SJCRH30 (cell line): ENCODE results near the gene ADCY2. TPM values are rescaled to one million over a fixed set of nuclear protein-coding genes. Genes with fewer than 3 reads are reported as not detected.

ENCODE experiments used
- DNase-seq, 2 experiments: peaks; one replicate each; pipeline ENCODE4 v3.0.0-alpha.2; 2015 to 2020
- H3K27ac ChIP-seq: fragments of 250-450 bp; sonication (Bioruptor Pico); 2 replicates; pipeline ENCODE4 v1.5.1; 2020; ENCODE audit warnings: mild to moderate bottlenecking, moderate library complexity
- H3K27me3 ChIP-seq: fragments of 250-450 bp; sonication (Bioruptor Pico); 2 replicates; pipeline ENCODE4 v1.5.1; 2020; ENCODE audit warnings: mild to moderate bottlenecking, moderate library complexity
- H3K36me3 ChIP-seq: fragments of 250-450 bp; sonication (Bioruptor Pico); 2 replicates; pipeline ENCODE4 v1.5.1; 2020; ENCODE audit warnings: mild to moderate bottlenecking, moderate library complexity
- H3K4me1 ChIP-seq: fragments of 250-450 bp; sonication (Bioruptor Pico); 2 replicates; pipeline ENCODE4 v1.5.1; 2020; ENCODE audit warnings: mild to moderate bottlenecking, moderate library complexity
- H3K4me3 ChIP-seq: fragments of 250-450 bp; sonication (Bioruptor Pico); 2 replicates; pipeline ENCODE4 v1.5.1; 2020; ENCODE audit warnings: mild to moderate bottlenecking, moderate library complexity
- H3K9me3 ChIP-seq: fragments of 250-450 bp; sonication (Bioruptor Pico); replicated peaks from 2 replicates; pipeline ENCODE4 v1.5.1; 2020; ENCODE audit warnings: mild to moderate bottlenecking, moderate library complexity
- total RNA-seq: library from RNA; depleted of rRNA; stranded (reverse); fragments of >200 nt; shearing (Covaris generic); gene quantifications from 2 replicates; pipeline ENCODE4 v1.2.3, GENCODE V29; 2014

ADCY2 gene
- total RNA-seq, 1 experiment from 2014 or later = 9.6 TPM

DNA sequence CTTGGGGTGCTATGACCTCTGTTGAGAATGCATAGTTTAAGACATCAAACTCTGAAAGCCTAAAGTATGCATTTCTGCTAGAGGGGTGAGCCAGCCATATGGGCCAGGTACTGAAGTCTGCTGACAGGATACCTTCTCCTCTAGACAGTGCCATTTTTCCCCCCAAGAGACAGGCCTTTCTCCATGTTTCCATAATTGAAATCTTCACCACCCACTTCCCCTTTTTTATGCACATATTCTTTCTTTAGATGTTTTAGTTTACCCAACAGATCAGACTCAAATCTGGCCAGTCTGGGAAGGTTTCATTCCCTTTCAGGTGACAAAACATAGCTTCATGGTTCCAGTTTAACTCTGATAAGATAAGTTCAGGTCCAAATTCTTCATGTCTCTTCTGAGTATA, 212.8 kb downstream of the ADCY2 start:
- Histone ChIP-seq H3K4me3 (no peak overlapping the region), H3K27ac (no peak overlapping the region), H3K9me3 (no peaks in the 10 kb centered on the region), H3K36me3 (no peaks in the 10 kb centered on the region), H3K4me1 (no peaks in the 10 kb centered on the region), H3K27me3 (no peaks in the 10 kb centered on the region)
- no peak for DNase-seq

DNA sequence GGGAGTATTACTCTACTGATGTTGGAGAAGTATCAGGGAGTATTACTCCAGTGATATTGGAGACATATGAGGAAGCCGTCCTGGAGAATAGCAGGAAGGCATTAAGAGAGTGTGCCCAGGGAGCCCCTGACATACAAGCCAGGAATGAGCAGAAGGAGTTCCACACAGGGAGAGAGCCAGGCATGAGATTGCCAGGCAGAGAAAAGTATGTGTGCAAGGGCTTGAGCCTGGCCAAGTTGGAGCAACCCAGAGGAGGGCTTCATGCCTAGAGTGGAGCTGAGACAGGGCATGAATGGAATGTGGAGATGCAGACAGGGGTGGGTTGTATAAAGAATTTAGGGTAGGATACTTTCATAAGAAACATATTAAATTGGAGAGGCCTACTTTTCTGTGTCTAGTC, 213.8 kb downstream of the ADCY2 start:
- Histone ChIP-seq H3K4me3 (no peak overlapping the region), H3K9me3 (no peaks in the 10 kb centered on the region), H3K4me1 (no peaks in the 10 kb centered on the region), H3K27ac (no peak overlapping the region), H3K36me3 (no peaks in the 10 kb centered on the region), H3K27me3 (no peaks in the 10 kb centered on the region)
- no peak for DNase-seq

- Histone ChIP-seq H3K36me3 (no peaks in the 10 kb centered on the region), H3K4me3 (no peak overlapping the region), H3K9me3 (no peaks in the 10 kb centered on the region), H3K4me1 (no peaks in the 10 kb centered on the region), H3K27ac (no peak overlapping the region), H3K27me3 (no peaks in the 10 kb centered on the region)
- DNase-seq = no peak
These were observed 214.7 kb downstream of the ADCY2 start for GRCh38 chr5:7610531-7611177.

DNA sequence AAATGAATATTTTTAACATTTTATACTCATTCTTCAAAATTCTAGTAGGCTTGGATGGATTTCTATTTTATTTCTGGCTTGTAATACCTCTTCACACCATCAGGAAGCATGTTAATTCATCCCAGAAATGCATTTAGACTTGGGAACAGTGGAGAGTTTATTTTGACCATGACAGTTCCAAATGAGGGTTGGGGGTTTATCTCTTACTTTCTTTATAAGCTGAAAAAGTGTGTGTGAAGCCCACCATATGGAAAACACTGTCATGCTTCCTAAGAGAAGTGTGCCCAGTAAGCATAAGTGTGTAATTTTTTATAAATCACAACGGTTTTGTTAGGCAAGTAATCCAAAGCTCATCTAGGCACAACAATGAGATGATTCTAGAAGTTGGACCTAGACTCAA, 215.6 kb downstream of the ADCY2 start:
- no peaks in the 10 kb centered on the region for H3K4me1 ChIP-seq
- no peaks in the 10 kb centered on the region for H3K9me3 ChIP-seq
- no peak overlapping the region for H3K4me3 ChIP-seq
- no peaks in the 10 kb centered on the region for H3K27me3 ChIP-seq
- no peaks in the 10 kb centered on the region for H3K36me3 ChIP-seq
- no peak overlapping the region for H3K27ac ChIP-seq
- DNase-seq = no peak

DNA sequence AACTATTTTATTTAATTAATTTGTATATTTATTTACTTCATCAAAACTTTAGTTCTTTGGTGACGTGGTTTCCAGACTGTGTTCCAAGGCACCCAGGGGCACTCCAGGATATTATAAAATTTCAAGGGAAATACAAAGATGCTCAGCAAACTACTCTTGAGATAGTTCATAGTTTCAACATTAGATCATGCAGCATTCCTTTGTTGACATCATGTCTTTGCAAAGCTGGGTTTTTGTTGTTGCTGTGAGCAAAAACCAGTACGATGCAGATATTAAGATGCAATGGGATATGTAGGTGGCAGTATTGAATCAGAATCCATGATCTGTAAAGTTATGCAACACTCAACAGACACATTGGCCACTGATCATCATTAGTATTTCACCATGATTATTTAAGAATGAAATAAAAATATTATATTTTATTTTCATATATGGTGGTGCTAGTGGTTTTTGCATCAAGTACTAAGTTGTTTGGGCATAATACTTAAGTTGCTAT, 219.7 kb downstream of the ADCY2 start:
- Histone ChIP-seq H3K9me3 (no peaks in the 10 kb centered on the region), H3K27ac (no peak overlapping the region), H3K4me1 (no peaks in the 10 kb centered on the region), H3K4me3 (no peak overlapping the region), H3K27me3 (no peaks in the 10 kb centered on the region), H3K36me3 (no peaks in the 10 kb centered on the region)
- no peak for DNase-seq

GRCh38 chr5:7616897-7617296, 221.0 kb downstream of the ADCY2 start:
- Histone ChIP-seq H3K9me3 (no peaks in the 10 kb centered on the region), H3K27me3 (no peaks in the 10 kb centered on the region), H3K36me3 (no peaks in the 10 kb centered on the region), H3K27ac (no peak overlapping the region), H3K4me1 (no peaks in the 10 kb centered on the region), H3K4me3 (no peak overlapping the region)
- DNase-seq = no peak

DNA sequence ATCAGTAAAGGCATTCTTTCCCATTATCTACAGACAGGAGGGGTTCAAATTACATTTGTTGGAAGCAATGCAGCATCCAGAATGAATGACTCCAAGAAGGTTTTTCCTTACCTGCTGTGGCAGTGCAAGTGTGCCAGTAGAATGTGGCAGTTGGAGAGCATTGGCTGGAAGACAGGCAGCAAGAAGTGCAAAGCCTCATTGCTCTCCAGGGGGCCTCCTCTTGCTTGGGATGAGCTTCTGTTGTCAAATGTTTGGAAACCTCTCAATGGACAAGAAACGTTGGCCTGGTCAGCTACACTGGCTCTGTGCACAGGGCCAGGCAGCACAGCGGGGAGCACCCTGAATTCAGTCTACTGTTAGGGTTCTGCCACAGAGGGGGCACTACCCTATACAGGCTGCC, 226.6 kb downstream of the ADCY2 start:
- H3K27ac ChIP-seq = no peak overlapping the region
- DNase-seq = no peak

DNA sequence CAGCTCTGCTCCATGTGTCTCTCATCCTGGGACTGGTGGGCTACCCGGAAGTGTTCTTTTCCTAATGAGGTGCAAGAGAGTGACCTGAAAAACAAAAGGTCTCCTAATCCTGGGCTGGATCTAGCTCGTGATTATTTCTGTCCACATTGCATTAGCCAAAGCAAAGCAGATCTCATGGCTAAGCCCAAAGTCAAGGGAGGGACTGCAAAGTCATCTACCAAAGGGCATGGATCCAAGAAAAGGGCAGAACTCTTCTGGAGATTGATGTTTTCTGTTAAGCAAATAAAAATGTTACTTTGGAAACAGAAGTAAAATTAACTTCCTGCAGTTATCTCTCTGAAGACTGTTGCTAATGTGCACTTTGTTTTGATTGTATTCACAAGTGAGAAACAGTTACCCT, 229.8 kb downstream of the ADCY2 start:
- DNase-seq = no peak
- Histone ChIP-seq H3K4me1 (peaks cover 26% of the 10 kb centered on the region), H3K36me3 (no peaks in the 10 kb centered on the region), H3K27ac (no peak overlapping the region), H3K4me3 (no peak overlapping the region), H3K9me3 (no peaks in the 10 kb centered on the region), H3K27me3 (no peaks in the 10 kb centered on the region)

More for the DNA sequence above, 226.6 kb downstream of the ADCY2 start:
- Histone ChIP-seq H3K27me3 (no peaks in the 10 kb centered on the region), H3K36me3 (no peaks in the 10 kb centered on the region), H3K4me3 (no peak overlapping the region), H3K4me1 (peaks cover 7% of the 10 kb centered on the region), H3K9me3 (no peaks in the 10 kb centered on the region)

GRCh38 chr5:7628248-7628647, 232.3 kb downstream of the ADCY2 start:
- Histone ChIP-seq H3K36me3 (no peaks in the 10 kb centered on the region), H3K27me3 (no peaks in the 10 kb centered on the region), H3K4me1 (peaks cover 26% of the 10 kb centered on the region), H3K9me3 (no peaks in the 10 kb centered on the region), H3K27ac (no peak overlapping the region), H3K4me3 (no peak overlapping the region)
- DNase-seq = no peak

- no peak for DNase-seq
- no peaks in the 10 kb centered on the region for H3K9me3 ChIP-seq
- H3K36me3 ChIP-seq = no peaks in the 10 kb centered on the region
- H3K27ac ChIP-seq = no peak overlapping the region
- peaks cover 26% of the 10 kb centered on the region for H3K4me1 ChIP-seq
- H3K4me3 ChIP-seq = no peak overlapping the region
- H3K27me3 ChIP-seq = no peaks in the 10 kb centered on the region
These were observed 232.9 kb downstream of the ADCY2 start for GRCh38 chr5:7628820-7629219.

DNA sequence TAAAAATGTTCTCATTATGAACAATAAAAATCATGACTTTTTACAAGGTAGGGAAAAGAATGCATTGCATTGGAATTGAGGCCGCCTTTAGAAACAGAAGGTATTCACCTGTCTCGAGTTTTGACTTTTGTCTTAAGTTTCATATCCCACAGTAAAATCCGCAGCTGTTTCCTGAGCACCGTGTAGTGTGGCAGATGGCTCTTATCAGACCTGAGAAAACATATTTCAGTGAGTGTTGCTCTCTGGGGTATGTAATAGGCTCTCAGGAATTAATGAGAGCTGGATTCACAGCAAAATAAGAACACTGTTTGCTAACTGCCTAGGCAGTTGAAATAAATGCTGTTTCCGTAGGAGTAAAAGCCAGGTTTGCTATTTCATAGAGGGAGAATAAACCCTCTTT, 233.6 kb downstream of the ADCY2 start:
- peaks cover 26% of the 10 kb centered on the region for H3K4me1 ChIP-seq
- no peaks in the 10 kb centered on the region for H3K9me3 ChIP-seq

DNA sequence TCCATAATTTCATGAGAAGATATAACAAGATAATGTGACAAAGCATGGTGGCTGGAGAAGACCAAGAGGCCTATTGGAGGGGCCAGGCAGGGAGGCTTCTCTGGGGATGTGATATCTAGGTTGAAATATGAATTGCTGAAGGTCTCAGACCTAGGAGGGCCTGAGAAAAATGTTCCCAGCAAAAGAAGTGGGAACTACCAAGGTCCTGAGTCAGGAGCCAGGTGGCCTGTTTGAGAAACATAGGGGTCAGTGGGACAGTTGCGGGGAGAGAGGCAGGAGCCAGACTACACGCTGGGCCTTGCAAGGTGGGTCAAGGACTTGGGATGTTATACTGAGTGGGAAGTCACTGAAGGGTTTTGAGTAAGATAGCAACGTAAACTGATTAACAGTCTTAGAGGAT, 238.9 kb downstream of the ADCY2 start:
- no peak for DNase-seq
- no peaks in the 10 kb centered on the region for H3K36me3 ChIP-seq
- H3K4me3 ChIP-seq = no peak overlapping the region
- no peak overlapping the region for H3K27ac ChIP-seq
- no peaks in the 10 kb centered on the region for H3K9me3 ChIP-seq
- H3K4me1 ChIP-seq = peaks cover 4% of the 10 kb centered on the region; the same call in 1 of the 2 replicates
- H3K27me3 ChIP-seq = no peaks in the 10 kb centered on the region

More for the DNA sequence above, 233.6 kb downstream of the ADCY2 start:
- H3K36me3 ChIP-seq = no peaks in the 10 kb centered on the region
- H3K27me3 ChIP-seq = no peaks in the 10 kb centered on the region
- peak overlapping the region; percentile 16 for H3K27ac ChIP-seq
- H3K4me3 ChIP-seq = no peak overlapping the region
- DNase-seq = peak; percentile 10 to 65

DNA sequence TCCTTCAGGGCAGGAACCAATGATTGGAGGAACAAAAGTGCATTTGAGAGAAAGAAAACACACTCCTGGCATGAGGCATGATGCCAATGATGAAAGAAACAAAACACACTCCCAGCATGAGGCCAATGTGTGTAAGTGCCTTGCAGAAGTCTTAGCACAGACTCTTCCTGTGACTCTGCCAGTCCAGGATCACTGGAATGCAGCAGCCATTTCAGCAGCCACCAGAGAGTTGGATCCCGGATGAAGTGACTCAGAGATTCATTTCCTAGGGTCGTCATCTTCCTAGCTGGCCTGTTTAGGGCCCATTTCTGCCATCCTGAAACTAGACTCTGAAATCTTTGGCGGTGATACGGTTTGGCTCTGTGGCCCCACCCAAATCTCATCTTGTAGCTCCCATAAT, 242.5 kb downstream of the ADCY2 start:
- Histone ChIP-seq H3K27ac (no peak overlapping the region), H3K4me1 (no peaks in the 10 kb centered on the region), H3K9me3 (no peaks in the 10 kb centered on the region), H3K36me3 (no peaks in the 10 kb centered on the region), H3K27me3 (no peaks in the 10 kb centered on the region), H3K4me3 (no peak overlapping the region)
- no peak for DNase-seq

GRCh38 chr5:7642029-7642428, 246.1 kb downstream of the ADCY2 start:
- DNase-seq = no peak
- Histone ChIP-seq H3K9me3 (no peaks in the 10 kb centered on the region), H3K27ac (no peak overlapping the region), H3K36me3 (no peaks in the 10 kb centered on the region), H3K4me3 (no peak overlapping the region), H3K4me1 (no peaks in the 10 kb centered on the region), H3K27me3 (no peaks in the 10 kb centered on the region)

DNA sequence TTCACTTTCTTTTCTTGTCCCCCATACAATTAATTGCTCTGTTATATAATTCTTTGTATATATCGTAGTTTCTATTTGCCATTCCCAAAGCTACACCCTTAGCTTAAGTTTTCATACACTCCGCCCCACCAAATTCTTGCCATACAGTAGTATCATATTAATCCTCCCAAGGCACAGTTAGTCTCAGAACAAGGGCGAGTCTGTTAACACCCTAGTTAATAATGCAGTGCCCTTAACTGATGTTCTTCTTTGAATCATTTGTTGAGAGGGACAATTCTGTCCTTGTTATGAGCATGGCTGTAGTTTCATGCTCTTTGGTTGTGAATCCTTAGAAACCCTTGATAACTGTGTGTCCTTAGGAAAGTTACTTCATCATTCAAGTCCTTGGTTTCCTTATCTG, 248.8 kb downstream of the ADCY2 start:
- Histone ChIP-seq H3K36me3 (no peaks in the 10 kb centered on the region), H3K4me3 (no peak overlapping the region), H3K27me3 (no peaks in the 10 kb centered on the region), H3K4me1 (no peaks in the 10 kb centered on the region), H3K27ac (no peak overlapping the region), H3K9me3 (no peaks in the 10 kb centered on the region)
- DNase-seq = no peak

GRCh38 chr5:7650755-7651154, 254.8 kb downstream of the ADCY2 start:
- Histone ChIP-seq H3K27me3 (no peaks in the 10 kb centered on the region), H3K4me1 (no peaks in the 10 kb centered on the region), H3K36me3 (no peaks in the 10 kb centered on the region), H3K9me3 (no peaks in the 10 kb centered on the region), H3K4me3 (no peak overlapping the region), H3K27ac (no peak overlapping the region)
- no peak for DNase-seq
